ENCODE results near the gene CALHM6. TPM values are rescaled to one million over a fixed set of nuclear protein-coding genes. Genes with fewer than 3 reads are reported as not detected.

The CALHM6 gene
- total RNA-seq, 4 donors from 2014 or later = 2.0 to 14.0 TPM; not detected in 2

DNA sequence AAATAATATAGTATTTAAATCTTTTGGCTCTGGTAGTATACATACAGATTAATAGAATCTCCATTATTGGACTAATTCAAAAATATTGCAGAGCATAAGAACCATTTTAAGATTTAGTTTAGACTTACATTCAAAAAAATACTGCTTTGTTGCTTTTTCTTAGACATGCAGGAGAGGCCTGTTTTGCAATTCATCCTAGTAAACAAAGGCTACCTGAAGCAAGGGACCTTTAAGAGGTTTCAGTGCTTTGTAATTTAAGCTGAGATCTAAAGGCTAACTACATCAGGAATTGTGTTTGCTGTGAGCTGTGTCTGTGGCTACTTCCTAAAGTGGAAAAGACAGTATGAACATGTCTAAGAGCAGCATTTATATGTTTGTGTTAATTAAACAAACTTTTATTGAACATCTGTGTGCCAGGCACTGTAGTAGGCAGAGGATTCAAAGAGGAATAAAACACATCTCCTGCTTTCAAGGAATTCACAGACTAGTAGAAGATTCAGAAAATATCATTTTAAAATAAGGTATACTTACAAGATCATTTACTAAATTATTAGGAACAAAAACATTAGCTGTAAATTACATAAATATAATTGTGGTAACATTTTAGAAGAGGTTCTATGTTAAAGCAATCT lies 29.1 kb upstream of the CALHM6 start:
- Histone ChIP-seq H3K27ac (no peak overlapping the region), H3K27me3 (no peaks in the 10 kb centered on the region), H3K9me3 (no peaks in the 10 kb centered on the region), H3K4me3 (no peak overlapping the region), H3K4me1 (no peaks in the 10 kb centered on the region), H3K36me3 (peaks cover 0 to 4% (median 0%) of the 10 kb centered on the region in 3 donors)
- TF ChIP-seq POLR2A (IDR thresholded peaks at IDR 0.05) (no peak), CTCF (IDR thresholded peaks at IDR 0.05) (no peak)
- DNase-seq = no peak

- no peaks in the 10 kb centered on the region for H3K36me3 ChIP-seq
- no peak for TF ChIP-seq POLR2A (IDR thresholded peaks at IDR 0.05)
- TF ChIP-seq CTCF (IDR thresholded peaks at IDR 0.05) = no peak
- no peaks in the 10 kb centered on the region for H3K27me3 ChIP-seq
- H3K4me1 ChIP-seq = no peaks in the 10 kb centered on the region
- DNase-seq = no peak
- H3K27ac ChIP-seq = no peak overlapping the region
- no peak overlapping the region for H3K4me3 ChIP-seq
- H3K9me3 ChIP-seq = no peaks in the 10 kb centered on the region
Measured at GRCh38 chr6:116433206-116433712, 27.9 kb upstream of the CALHM6 start.

DNA sequence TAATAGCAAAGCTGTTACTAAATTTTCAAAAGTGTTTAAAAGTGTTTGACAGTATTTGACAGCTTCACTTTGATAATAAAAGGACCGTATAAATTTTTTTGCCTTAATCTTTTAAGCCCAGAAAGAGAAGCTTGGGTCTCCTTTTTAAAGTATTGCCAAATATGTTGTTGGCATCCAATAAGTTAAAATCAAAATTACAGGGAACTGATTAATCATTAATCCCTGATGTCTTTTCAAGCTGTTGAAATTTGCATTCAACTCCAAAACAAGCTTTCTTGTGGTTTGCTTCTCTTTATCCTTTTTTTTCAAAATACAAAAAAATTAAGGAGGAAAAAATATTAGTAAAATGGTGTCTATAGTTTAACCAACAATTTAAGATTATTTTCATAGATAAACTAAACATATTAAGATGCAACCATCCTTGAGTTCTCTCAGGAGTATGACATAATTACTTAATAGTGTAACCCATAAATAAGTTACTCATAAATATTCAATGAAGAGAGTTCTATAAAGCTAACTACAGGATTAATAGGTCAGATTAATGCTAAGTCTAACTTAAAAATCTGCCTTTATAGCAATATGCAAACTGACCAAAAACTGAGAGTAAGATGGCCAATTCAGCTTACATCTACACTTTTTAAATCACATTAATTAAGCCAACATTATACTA lies 27.0 kb upstream of the CALHM6 start:
- Histone ChIP-seq H3K4me3 (no peak overlapping the region), H3K36me3 (no peaks in the 10 kb centered on the region), H3K9me3 (no peaks in the 10 kb centered on the region), H3K4me1 (no peaks in the 10 kb centered on the region), H3K27me3 (no peaks in the 10 kb centered on the region), H3K27ac (no peak overlapping the region)
- no peak for TF ChIP-seq POLR2A (IDR thresholded peaks at IDR 0.05)
- no peak for TF ChIP-seq CTCF (IDR thresholded peaks at IDR 0.05)
- DNase-seq = no peak

DNA sequence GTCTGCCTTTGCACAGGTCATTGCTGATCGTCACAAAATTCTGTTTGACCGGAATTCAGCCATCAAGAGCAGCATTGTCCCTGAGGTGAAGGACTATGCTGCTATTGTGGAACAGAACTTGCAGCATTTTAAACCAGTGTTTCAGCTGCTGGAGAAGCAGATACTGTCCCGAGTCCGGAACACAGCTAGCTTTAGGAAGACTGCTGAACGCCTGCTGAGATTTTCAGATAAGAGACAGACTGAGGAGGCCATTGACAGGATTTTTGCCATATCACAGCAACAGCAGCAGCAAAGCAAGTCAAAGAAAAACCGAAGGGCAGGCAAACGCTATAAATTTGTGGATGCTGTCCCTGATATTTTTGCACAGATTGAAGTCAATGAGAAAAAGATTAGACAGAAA lies 24.6 kb upstream of the CALHM6 start:
- H3K27ac ChIP-seq = no peak overlapping the region
- H3K36me3 ChIP-seq = no peaks in the 10 kb centered on the region
- no peak overlapping the region for H3K4me3 ChIP-seq
- TF ChIP-seq POLR2A (IDR thresholded peaks at IDR 0.05) = no peak
- no peak for TF ChIP-seq CTCF (IDR thresholded peaks at IDR 0.05)
- H3K9me3 ChIP-seq = no peaks in the 10 kb centered on the region
- DNase-seq = no peak
- no peaks in the 10 kb centered on the region for H3K27me3 ChIP-seq
- H3K4me1 ChIP-seq = no peaks in the 10 kb centered on the region

- Histone ChIP-seq H3K4me1 (no peaks in the 10 kb centered on the region), H3K9me3 (no peaks in the 10 kb centered on the region), H3K27me3 (no peaks in the 10 kb centered on the region)
Measured at GRCh38 chr6:116437656-116438055, 23.5 kb upstream of the CALHM6 start.

More at GRCh38 chr6:116437656-116438055, 23.5 kb upstream of the CALHM6 start:
- Histone ChIP-seq H3K36me3 (no peaks in the 10 kb centered on the region), H3K27ac (no peak overlapping the region), H3K4me3 (no peak overlapping the region)
- no peak for DNase-seq
- no peak for TF ChIP-seq CTCF (IDR thresholded peaks at IDR 0.05)
- no peak for TF ChIP-seq POLR2A (IDR thresholded peaks at IDR 0.05)
